Activated CD4-positive, alpha-beta T cell treated with anti-CD3 and anti-CD28 coated beads, Interleukin-2, Interleukin-4, amounts not matched to agents 100 ng/mL and 50 ng/mL, durations not matched to agents 16 hours and 8 hours (primary cell): ENCODE results near the gene TJP2.
A peak's percentile ranks its signal among the peaks of the same experiment; 100 is the strongest.
"Not testable (repeated sequence)": the region's sequence is repeated elsewhere in the genome, so short reads cannot be mapped to it uniquely, and the experiment has no call there.

Experiments used
- DNase-seq: peaks from one replicate; pipeline ENCODE4 v3.0.0-alpha.2; 2020; ENCODE audit warnings: low spot score

TJP2 gene

GRCh38 chr9:69295872-69296552, 121.9 kb downstream of the TJP2 start:
- no peak for DNase-seq

DNA sequence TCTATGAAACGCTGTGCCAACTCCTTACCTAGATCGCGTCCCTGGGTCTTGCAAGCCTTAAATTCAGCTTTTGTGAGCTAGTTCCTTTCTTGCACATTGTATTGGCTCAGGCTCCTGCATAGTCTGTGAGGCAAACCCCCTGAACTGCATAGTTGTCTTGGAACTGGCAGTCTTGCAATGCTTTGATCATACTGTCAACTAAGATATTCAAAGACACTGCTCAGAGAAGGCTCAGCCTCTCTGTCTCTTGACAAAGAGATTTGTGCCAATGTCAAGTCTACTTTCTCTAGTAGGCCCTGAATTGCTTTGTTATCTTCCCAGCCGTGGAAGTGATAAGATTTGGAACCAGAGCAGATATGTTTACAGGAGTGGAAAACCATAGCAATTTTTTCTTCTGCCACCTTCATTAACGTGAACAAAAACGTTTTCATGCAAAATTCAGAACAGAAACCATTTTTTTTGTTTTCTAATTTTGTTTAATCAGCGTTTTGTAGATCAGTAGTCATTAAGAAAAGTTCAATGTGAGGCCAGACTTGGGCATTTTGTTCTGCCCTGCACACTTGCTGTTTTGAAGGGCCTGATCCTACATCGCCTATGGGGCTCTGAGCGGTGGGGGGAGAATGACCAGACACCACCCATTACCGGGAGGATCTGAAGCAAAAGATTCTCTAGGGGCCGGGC, 123.4 kb downstream of the TJP2 start:
- no peak for DNase-seq

GRCh38 chr9:69299315-69299714, 125.2 kb downstream of the TJP2 start:
- no peak for DNase-seq

DNA sequence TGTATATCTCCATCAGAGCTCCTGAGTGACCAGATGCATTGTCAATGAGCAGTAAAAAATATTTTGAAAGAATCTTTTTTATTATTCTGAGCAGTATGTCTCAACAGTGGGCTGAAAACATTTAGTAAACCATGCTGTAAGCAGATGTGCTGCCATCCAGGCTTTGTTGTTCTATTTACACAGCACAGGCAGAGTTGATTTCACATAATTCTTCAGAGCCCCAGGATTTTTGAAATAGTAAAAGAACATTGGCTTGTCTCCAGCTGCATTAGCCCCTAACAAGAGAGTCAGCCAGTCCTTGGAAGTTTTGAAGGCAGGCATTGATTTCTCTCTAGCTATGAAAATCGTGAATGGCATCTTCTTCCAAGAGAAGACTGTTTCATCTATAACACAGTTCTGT, 125.7 kb downstream of the TJP2 start:
- no peak for DNase-seq

GRCh38 chr9:69303331-69303730, 129.3 kb downstream of the TJP2 start:
- DNase-seq = no peak

DNA sequence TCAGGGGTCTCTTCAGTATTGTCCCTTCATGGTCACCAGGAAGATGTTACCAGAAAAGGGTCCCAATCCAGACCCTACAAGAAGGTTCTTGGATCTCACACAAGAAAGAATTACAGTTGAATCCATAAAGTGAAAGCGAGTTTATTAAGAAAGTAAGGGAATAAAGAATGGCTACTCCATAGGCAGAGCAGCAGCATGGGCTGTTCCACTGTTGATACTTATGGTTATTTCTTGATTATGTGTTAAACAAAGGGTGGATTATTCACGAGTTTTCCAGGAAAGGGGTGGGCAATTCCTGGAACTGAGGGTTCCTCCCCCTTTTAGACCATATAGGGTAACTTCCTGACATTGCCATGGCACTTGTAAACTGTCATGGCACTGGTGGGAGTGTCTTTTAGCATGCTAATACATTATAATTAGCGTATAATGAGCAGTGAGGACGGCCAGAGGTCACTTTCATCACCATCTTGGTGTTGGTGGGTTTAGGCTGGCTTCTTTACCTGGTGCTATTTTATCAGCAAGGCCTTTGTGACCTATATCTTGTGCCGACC, 132.9 kb downstream of the TJP2 start:
- DNase-seq = not testable (repeated sequence)

DNA sequence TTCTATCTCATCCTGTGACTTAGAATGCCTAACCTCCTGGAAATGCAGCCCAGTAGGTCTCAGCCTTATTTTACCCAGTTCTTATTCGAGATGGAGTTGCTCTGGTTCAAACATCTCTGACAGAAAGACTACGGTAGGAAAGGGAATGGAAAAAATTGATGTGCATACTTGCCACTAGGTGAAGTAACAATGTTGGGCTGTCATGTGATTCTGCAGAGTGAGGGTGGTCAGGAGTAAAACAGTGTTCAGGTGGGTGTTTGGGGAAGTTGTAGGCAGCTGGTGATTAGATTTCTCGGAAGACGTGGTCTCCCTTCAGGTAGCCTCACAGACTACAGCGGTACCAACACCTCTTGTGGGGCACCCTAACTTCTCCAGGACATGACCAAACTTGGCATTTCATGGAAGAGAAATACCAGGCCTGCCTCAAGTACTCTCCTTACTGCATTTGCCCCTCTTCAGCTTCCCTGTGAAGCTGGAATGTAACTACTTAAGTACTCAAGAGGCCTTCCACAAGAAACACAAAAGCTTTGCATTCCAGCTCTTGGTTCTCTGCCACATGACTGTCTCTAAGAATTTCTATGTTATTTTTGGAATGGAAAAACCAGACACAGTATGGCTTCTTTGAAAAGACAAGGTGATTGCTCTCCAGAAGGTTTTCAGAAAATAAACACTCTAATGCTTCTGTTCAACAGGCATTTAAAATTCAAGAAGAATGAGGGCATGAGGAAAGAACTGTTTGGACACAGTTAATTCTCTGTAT, 133.5 kb downstream of the TJP2 start:
- no peak for DNase-seq

- DNase-seq = no peak
These were observed 134.3 kb downstream of the TJP2 start for GRCh38 chr9:69308206-69308931.

GRCh38 chr9:69313175-69313574, 139.1 kb downstream of the TJP2 start:
- DNase-seq = no peak

- DNase-seq = no peak
These were observed 140.5 kb downstream of the TJP2 start for GRCh38 chr9:69314547-69314946.

DNA sequence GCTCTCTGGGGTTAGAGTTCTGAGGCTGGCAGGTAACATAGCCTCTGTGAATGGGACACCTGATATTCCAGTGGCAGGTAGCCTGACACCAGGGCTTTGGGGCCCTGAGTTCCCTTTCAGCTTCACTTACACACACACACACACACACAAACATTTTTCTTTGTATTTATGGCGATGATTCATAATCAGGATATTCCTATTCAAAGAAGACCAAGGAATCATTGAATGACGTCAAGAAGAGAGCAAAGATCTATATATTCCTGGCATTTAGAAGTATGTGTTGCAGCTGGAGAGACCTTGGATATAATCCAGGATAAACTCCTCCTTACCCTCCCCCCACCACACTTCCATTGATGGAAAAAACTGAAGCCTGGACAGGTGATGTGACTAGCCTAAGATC, 143.0 kb downstream of the TJP2 start:
- no peak for DNase-seq

DNA sequence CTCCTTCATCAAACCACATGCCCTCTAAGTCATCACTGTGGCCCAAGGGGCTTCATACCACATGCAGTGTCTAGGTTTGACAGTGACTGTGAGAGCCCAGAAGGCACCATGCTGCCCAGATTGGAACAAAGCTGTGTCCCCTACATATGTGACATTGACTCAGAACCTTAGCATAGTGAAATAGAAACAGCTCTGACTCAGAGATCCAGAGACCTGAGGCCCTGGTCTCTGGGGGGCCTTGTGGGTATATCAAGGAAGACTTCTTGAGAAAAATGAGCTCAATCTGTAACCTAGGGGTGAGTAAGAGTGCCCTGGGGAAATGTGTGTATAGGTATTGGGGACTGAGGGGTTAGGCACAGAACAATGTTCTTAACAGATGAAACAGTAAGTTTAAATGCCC, 143.8 kb downstream of the TJP2 start:
- peak; percentile 56 for DNase-seq

DNA sequence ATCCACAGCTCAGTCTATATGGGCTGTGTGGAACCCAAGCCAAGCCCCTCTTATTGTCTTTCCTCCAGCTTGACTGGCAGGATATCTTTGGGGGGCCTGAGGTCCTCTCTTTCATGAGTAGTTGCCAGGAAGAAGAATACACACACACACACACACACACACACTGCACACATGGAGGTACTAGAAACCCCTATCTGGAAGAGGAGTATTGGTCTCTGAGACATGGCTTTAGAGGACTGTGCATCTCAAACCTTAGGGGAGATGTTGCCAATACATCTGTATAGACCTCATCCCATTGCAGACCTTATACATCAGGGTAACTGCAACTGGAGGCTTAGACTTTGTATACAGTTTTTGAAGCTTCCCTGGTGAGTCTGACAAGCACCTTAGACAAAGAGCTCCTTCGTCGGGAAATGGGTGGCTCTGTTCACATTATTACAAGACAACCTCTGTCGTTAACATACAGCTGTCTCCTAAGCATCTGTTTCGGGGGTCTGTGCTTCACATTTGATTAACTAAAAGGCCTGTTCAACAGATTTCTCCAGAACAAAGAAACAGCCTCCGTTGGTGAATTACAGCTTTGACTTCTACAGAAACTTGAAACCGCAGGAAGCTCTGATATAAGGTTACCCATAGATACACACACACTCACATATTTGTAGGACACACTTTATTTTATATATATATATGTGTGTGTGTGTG, 145.4 kb downstream of the TJP2 start:
- no peak for DNase-seq

- no peak for DNase-seq
These were observed 148.2 kb downstream of the TJP2 start for GRCh38 chr9:69322256-69322655.

DNA sequence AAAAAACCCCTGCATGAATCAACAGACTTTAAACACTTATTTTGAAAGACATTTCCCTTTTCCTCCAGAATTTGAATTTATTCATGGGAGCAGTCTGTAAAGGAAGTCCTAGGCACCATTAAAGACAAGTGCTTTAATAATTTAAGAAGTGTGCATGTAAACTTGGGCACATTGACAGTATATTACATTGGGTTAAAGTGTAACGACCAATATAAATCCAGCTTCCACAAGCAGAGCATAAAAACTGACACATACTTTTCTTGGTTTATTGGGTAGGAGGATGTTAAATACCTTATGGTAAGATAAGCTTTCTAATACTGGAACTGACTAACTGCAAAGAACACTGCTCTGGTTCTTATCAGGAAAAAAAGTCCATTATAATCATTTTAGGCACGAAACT, 149.8 kb downstream of the TJP2 start:
- no peak for DNase-seq
